ENCODE results near the gene ASAP3.

ASAP3 gene

DNA sequence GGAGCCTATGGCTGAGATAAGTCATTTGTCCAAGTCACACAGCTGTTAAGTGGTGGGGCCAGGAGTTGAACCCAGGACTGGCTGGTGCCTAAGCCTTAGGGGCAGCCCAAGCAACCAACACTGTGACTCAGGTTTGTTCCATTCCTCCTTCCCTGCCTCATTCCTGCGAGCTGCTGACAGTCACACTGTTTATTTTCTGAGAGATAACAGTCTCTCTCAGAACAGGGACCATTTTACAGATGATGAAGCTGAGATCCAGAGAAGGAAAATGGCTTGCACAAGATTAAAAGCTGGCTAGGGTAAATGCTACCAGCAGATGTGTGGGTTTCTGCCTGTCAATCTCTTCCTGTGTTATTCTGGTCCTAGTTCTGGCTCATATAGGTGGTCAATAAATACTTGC is 35.1 kb downstream of the ASAP3 start:
- DNase-seq = no peak

DNA sequence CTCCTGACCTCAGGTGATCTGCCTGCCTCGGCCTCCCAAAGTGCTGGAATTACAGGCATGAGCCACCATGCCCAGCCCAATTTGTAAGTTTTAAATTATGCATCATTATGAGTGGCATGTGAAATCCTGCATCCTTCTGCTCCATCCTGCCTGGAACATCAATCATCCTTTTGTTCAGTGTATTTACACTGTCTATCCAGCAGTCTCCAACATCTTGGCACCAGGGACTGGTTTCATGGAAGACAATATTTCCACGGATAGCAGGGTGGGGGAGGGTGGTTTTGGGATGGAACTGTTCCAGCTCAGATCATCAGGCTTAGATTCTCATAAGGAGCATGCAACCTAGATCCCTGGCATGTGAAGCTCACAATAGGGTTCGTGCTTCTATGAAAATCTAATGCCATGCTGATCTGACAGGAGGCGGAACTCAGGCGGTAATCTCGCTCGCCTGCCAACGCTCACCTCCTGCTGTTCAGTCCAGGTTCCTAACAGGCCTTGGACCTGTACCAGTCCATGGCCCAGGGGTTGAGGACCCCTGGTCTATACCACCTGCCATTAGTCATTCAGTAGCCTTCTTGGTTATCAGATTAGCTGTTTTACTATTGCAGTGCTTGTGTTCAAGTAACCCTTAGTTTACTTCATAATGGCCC is 37.2 kb downstream of the ASAP3 start:
- DNase-seq = no peak

DNA sequence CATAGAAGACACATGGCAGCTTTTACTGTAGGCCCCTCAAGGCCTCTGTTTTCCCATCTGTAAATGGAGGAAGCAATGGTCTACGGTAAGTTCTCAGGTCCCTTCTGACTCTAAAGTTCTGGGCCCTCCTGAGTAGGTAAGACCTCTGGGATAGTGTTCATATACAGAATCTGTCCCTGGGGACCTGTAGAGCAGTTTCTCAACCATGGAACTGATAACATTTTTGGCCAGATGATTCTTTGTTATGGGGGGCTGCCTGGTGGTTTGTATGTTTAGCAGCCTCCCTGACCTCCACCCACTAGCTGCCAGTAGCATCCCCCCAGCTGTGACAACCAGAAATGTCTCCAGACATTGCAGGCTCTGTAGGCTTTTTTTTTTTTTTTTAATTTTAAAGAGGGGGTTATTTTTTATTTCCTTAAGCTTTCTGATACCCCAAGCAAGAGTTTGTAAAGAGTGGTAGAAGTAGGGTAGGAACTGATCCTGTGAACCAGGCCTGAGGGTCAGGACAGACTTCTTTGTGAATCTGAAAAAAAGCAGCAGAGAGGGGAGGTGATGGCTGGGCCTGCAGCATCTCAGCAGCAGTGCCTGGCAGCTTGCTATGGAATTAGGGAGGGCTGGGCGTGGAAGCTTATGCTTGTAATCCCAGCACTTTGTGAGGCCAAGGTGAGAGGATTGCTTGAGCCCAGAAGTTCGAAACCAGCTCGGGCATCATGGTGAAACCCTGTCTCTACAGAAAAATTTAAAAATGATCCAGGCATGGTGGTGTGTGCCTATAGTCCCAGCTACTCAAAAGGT is 39.2 kb downstream of the ASAP3 start:
- DNase-seq = no peak

DNA sequence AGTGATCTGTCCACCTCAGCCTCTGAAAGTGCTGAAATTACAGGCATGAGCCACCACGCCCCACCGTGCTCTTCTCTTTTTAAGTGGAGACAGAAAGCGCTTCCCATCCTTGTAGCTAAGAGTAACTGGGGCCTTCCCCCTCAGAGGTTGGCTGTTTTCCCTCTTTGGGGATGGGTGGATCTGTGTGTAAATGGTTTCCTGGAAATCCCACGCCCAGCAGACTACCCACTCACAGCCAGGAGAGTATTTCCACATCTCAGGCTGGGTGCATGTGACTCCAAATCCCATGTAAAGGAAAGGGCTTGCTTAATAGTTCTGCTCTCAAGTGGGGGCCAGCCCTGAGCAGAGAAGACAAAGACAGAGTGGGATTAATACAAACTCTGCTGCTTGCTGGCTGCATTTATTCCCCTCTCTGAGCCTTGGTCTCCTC is 39.9 kb downstream of the ASAP3 start:
- no peak for DNase-seq

DNA sequence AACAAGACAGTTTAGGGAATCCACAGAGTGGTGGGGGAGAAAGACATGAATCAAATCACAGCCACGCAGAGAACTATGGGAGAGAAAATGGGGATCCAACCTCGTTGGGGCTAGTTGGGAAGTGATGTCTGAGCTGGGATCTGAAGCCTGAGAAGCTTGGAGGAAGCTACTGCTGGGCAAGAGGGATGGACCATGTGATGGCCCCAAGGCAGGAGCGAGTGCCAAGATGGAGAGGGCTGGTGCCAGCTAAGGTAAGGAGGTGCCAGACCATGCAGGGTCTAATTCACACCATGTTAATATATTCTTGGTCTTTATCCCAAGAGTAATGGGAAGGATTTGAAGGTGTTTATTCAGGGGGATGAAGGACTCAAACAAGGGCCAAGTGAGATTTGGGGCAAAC is 41.2 kb downstream of the ASAP3 start:
- DNase-seq = no peak

DNA sequence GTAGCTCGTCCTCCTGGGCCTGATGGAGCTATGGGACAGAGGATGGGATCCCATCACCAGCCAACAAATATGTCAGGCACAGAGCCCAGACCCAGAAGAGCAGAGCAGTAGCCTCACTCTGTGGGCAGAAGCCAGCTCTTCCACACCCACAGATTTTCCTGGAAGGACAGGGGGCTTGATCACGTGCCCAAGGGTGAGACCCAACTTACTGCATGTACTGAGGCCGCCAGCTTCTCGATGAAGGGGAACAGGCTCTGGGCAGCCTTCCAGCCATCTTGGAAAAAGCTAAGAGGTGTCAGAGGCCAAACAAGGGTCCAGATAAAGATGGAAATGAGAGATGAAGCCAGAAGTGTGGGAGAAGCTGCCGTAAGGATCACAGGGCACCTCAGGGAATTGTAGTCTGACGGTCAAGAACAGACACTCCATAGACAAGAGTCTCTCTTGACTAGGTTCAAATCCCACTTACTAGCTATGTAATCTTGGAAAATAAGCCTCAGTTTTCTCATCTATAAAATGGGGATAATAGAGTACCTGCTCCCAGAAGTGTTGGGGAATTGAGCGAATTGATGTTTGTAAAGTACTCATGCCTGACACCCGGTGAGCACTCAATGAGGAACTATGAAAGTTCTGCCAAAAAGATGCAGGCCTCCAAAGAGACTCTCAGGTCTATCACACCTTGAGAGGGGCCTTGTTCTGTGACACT is 42.4 kb downstream of the ASAP3 start:
- DNase-seq = no peak

DNA sequence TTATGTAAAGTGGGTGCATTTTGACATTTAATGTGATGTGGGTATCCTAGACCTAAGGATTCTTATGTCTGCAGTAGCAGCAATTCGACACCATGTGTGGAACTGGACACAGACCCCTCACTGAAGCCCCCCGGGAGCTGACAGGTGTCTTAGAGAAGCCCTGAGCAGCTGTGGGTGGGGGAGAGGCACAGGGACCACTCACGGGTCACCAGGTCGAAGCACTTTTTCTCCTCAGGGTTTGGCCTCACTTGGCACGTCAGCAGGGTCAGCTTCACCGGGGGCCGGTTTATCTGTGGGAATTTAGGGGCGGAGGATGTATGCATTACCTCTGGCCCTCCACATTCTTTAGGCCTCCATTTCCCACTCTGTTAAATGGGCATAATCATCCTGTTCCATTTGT is 45.4 kb downstream of the ASAP3 start:
- no peak for DNase-seq

DNA sequence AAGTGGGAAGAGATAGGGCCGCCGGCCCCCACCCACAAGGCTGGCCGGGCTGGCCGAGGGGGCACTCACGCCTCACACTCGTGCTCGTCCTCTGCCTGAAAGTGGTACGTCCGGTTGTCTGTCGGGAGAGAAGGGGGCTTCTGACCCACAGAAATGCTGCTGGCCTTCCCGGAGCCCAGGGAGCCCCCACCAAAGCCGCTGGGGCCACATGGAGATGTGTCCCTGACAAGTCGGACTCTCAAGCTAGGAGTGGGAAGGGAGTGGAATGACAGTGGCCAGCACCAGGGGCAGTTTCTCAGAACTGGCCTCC is 46.7 kb downstream of the ASAP3 start:
- no peak for DNase-seq

DNA sequence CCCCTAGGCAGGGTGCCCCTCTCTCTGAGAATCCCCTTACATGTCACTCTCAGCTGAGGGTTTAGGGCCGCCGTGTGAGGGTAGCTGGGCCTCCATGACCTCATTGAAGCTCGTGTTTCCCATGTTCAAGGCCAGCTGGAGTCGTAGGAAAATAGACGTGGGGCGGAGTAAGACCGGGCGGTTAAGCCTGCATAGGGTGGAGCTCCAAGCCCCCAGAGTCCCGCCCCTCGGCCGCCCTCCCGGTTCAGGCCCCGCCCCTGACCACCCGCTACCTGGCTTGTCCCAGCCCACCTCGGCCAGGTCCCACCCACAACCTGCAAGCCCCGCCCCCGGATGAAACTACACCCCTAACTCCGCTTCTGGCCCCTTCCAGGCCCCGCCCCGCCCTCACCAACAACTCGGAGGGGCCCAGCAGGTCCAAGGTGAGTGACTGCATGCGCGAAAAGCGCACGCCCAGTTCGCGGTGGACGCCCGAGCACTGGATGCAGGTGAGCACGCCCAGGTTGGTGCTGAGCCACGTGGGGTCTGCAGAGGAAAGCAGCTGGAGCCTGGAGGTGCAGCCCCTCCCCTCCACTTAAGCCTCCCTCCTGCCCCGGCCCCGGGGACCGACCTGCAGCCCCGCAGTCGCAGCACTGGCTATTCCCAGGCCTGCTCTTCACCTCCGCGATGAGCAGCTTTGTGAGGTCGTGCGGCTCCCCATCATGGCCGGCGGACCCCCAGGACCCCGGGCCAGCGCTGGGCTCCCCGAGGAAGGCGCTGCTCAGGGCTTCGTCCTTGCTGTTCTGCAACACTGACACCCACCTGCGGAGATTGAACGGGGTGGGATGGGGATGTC is 47.2 kb downstream of the ASAP3 start:
- peak; percentile 62 for DNase-seq

DNA sequence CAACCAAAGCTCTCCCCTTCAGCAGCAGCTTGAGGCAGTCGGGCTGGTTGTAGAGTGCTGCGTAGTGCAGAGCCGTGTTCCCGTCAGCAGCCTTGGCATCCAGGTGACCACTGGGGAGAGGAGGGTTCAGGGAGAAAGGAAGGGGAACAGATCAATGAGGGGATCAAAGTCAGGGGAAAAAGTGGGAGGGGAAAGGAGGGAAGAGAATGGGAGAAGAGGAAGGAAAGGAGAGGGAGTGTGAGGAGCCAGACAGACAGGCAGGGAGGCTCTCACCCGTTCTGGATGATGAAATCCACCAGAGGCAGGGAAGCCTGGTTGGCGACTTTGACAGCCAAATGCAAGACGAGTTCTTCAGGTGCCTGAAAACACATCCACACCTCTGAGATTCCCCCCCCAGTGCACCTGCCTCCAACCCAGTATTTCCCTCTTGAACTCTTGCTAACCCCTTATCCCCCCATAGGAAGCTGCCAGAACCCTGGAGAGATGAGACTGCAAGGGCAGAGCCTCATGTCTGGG is 49.7 kb downstream of the ASAP3 start:
- DNase-seq = no peak

DNA sequence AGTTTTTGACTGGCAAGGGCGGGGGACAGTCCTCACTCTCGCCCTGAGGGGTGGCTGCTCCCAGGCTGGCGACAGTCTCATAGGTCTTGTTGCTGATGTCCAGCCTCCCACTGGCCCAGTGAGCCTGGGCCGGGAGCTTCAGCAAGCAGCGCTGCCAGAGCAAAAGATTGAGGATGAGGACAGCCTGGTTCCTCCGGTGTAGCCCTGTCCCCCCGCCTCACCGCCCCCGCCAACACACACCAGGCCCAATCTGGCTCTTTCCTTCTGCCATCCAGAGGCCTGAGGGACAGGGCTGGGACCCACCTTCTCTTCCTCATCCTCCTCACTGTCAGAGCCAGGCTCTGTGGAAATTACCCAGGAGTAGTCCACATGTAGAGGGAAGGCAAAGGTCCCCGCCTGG is 50.9 kb downstream of the ASAP3 start:
- no peak for DNase-seq

DNA sequence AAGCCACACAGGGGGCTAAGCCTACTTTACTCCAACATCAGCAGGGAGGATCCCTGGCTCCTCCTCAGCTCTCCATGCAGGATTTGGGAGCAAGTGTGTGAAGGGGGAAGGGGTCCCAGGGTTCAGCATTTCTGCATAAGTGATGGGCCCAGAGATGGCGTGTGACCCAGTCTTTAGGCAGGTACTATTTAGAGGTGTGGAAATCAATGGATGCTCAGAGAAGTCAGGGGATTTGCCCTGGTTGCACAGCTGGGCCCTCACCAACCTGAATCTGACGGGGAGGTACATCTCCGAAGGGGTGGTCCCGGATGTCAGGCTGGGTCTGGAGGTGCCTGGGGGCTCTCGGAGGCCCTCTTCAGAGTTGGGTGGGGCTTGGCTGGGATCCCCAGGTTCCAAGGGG is 52.5 kb downstream of the ASAP3 start:
- no peak for DNase-seq

DNA sequence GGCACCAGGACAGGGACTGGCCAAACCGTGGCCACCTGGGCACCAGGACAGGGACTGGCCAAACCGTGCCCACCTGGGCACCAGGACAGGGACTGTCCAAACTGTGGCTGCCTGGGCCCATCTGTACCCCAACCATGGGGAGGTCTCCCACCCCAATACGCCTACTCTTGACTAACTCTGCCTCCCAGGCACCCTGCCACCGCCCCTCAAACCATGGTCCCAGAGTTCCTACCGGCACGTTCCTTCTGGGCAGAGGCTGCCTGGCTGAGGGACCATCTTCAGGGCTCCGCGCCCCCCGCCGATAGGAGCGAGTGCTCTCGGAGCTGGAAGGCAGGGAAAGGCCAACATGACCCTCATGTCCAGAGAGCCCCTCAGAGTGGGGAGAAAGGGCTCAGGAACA is 53.2 kb downstream of the ASAP3 start:
- no peak for DNase-seq

DNA sequence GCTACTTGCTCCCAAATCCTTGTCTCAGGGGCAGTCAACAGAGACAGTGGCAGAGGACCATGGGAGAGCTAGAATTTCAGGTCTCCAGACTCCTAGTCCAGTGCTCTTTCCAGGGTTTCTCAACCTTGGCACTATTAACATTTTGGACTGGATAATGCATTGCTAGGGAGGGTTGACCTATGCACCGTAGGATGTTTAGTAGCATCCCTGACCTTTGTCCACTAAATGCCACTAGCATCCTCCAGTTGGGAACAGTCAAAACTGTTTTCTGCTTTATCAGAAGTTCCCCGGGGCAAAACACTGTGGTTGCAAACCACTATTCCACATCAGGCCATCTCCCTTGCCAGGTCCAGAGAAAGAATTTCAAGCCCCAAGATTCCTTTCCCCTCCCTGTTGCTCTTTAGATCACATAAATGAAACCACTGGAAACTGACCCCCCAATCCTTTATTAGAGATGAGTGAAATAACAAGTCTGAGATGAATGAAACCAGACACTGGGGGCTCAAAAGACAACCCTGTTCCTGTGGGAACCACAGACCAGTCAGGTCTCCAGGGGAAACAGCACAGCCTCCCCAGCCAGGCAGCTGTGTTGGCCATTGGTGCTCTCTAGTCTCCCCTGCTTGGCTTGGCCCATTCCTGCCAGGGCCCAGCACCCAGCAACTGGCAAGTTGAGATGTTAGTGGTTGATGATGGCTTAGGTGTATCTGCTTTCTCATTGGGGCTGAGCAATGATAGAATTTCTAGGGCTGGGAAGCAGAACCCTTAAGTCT is 55.7 kb downstream of the ASAP3 start:
- DNase-seq = no peak

DNA sequence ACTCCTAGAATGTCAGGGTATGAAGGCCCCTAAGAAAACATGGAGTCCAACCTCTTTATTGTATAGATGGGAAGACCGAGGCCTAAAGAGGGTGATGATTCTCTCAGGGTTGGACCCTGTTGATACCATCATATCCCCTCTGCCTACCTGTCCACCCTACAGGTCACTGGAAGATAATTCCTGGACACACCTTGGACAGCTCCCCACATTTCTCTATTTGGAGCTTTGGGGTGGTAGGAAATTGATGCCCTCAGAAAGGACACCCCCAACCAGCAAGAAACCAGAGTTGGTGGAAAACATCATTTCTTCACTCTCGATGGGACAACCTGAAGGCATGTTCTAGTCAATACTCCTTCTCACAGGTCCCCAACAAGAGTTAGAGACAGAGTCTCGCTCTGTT is 56.4 kb downstream of the ASAP3 start:
- no peak for DNase-seq

DNA sequence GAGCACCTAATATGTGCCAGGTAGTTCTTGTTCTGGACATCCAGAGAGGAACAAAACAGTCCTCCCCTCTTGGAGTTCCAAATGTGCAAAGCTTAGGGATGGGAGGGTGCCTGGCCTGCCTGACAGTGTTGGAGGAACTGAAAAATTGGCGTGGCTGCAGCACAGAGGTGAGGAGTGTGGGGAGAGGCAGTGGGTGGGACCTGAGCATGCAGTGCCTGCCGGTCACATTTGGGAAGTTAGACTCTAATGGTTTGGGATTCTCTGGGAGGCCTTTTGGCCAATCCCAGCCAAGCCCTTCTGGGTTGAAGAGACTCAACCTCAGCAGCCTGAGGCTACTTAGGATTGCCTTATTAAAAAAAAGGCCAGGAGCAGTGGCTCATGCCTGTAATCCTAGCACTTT is 57.2 kb downstream of the ASAP3 start:
- DNase-seq = no peak

DNA sequence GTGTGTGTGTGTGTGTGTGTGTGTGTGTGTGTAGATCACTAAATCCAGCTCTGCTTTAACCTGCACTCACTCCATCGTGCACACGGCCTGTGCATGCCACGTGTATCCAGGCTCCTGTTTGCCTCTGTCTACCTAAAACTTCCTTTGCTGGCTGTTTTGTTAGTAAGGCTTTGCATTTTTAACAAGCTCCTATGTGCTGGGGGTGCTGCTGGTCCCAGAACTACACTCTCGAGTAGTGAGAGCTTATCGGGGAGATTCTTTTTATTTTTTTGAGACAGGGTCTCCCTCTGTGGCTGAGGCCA is 58.8 kb downstream of the ASAP3 start:
- DNase-seq = no peak

DNA sequence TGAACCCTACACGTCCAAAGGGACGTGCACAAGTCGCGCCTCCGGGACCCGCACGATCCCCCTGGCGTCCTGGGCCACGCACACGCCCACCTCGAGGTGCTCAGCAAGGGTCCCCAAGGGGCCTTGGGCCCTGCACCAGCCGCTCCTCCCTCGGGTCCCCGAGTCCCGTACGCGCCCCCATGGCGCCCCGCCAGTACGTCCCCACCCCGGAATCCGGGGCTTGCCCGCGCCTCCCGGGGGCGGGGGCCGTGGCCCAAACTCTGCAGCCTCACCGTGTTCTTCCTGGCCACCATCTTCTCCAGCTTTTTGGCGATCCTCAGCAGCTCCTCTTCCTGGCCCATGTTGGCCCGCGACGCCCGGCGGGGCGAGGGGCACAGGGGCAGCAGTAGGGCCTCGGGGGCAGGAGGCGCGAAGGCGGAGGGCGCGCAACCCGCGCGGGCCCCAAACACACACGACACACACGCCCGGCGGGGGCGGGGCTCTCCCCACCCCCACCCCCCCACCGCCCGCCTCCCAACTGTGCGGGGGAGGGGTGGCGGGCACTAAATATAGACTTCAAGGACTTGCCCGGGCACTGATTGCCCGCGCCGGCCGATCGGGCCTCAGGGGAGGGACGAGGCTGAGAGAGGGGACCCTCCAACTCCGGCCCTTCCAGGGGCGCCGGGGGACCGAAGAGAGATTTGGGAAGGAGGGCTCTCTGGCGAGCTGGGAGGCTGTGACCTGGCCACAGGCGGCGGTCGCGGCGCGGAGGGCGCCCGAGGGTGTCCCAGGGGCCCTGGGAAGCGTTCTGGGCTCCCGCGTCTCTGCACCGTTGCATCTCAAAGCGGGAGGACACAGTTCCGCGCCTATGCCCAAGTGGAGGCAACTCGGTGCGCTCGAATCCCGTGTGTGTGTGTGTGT is 59.4 kb downstream of the ASAP3 start, which contains the start of gene TCEA3:
TCEA3 (minus strand) TSS at position 456 of the 900 bp plus-strand sequence; CDS start at position 341, 115 bp downstream.
- peak; percentile 35 for DNase-seq

DNA sequence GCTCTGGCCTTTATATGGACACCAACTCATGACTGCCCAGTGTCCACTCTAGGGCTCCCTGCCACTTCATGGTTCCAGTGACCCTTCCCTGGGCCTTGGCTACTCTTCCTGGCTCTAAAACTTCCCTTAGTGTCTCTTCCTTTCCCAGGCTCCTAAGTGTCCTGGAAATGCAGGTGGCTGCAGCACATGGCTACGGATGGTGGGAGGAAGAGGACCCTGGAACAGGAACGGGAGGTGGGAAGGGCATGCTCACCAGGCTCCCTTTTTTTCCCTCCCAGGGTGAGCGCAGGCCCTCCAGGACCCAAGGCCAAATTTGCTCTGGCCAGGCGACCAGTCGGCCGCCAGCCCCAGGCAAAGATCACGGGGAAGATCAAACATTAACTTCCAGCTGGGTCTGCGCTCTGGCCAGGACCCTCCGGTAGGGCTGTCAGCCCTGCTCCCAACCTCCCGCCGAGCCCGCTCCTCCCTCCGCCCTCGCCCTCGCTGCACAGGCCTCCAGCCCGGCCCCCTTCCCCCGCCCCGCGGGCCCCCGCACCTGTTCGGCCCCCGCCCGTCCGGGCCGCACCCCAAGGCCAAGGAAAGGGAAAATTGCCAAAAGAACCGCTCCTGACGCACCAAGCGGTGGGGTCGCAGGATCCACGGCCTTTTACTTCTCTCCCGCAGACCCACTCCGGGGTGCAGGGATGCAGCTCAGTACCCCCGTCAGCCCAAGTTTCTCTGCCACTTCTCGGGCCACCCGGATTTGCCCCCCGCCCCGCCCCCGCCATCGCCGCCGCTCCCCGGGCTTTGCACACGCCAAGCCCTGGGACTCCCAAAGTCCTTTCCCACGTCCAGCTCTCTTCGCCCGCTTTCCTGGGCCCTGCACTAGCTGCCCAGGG is 60.3 kb downstream of the ASAP3 start:
- DNase-seq = no peak

DNA sequence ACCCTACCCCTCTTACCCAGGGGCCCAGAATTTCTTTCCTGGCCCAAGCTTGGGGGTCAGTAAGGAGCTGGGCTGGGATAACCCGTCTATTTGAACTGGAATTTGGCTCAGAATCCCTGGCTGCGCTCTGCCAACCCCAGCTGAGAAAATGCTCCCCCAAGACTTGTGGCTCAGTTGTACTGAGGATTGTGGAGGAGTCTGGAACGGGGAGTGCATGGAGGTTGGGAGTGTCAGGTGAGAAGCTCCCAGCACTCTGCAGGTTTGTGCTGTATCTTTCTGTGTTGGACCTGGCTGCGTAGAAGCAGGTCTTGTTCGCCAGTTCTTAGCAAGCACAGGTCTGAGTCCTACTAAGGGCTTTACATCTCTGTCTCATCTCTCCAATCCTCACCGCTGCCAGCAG is 61.0 kb downstream of the ASAP3 start:
- peak; percentile 9 for DNase-seq
